HepG2 (cell line): ENCODE data around the gene PPP2R5B. TPM values are rescaled to one million over a fixed set of nuclear protein-coding genes. Genes with fewer than 3 reads are reported as not detected.

ENCODE experiments used
- BCL6 ChIP-seq: IDR thresholded peaks from 2 replicates; pipeline ENCODE4 v1.6.1; 2016; ENCODE audit warnings: missing genetic modification reagents, missing compliant biosample characterization
- HES4 ChIP-seq: sonication (generic); formaldehyde crosslinking; IDR thresholded peaks from 2 replicates; pipeline ENCODE4 v1.9.0; 2021; ENCODE audit warnings: mild to moderate bottlenecking, missing genetic modification reagents, borderline replicate concordance
- HNRNPK ChIP-seq: fragments of 200-400 bp; formaldehyde crosslinking; IDR thresholded peaks from 2 replicates; pipeline ENCODE4 v1.6.1; 2018; ENCODE audit warnings: low read length, low read depth, moderate library complexity, mild to moderate bottlenecking; ENCODE audit not compliant: poor library complexity, severe bottlenecking
- LCORL ChIP-seq, 2 experiments: fragments of 450-650 bp in 1 of 2; sonication (generic) in 1 of 2; formaldehyde crosslinking in 1 of 2; IDR thresholded peaks; 2 replicates each; pipeline versions ENCODE4 v1.5.0 to v1.6.1; 2017 to 2020; ENCODE audit warnings: antibody characterized with exemption in 1 of 2, missing genetic modification reagents in 1 of 2
- MED1 ChIP-seq: sonication (generic); formaldehyde crosslinking; IDR thresholded peaks from 2 replicates; pipeline ENCODE4 v1.4.0; 2020; ENCODE audit warnings: missing genetic modification reagents
- NFKB2 ChIP-seq: sonication (generic); formaldehyde crosslinking; IDR thresholded peaks from 2 replicates; pipeline ENCODE4 v1.4.0; 2020; ENCODE audit warnings: missing genetic modification reagents, borderline replicate concordance
- SOX5 ChIP-seq: IDR thresholded peaks from 2 replicates; pipeline ENCODE4 v1.6.1; 2016; ENCODE audit warnings: borderline replicate concordance
- TGIF2 ChIP-seq: IDR thresholded peaks from 2 replicates; pipeline ENCODE4 v1.6.1; 2016; ENCODE audit warnings: control low read depth, missing compliant biosample characterization
- ZBTB37 ChIP-seq: sonication (generic); formaldehyde crosslinking; IDR thresholded peaks from 2 replicates; pipeline ENCODE4 v1.4.0; 2020; ENCODE audit warnings: mild to moderate bottlenecking, missing genetic modification reagents
- ZMYM2 ChIP-seq: sonication (generic); formaldehyde crosslinking; IDR thresholded peaks from 2 replicates; pipeline ENCODE4 v1.8.0; 2022; ENCODE audit warnings: mild to moderate bottlenecking, missing genetic modification reagents
- ZNF281 ChIP-seq: sonication (generic); formaldehyde crosslinking; IDR thresholded peaks from 2 replicates; pipeline ENCODE4 v1.4.0; 2020; ENCODE audit warnings: missing genetic modification reagents, borderline replicate concordance
- ZNF510 ChIP-seq: sonication (generic); formaldehyde crosslinking; IDR thresholded peaks from 2 replicates; pipeline ENCODE4 v1.4.0; 2020; ENCODE audit warnings: low read depth, mild to moderate bottlenecking, missing genetic modification reagents
- ZNF512B ChIP-seq: sonication (generic); formaldehyde crosslinking; IDR thresholded peaks from 2 replicates; pipeline ENCODE4 v1.5.1; 2020; ENCODE audit warnings: missing genetic modification reagents, mild to moderate bottlenecking, borderline replicate concordance
- ZNF543 ChIP-seq: sonication (generic); formaldehyde crosslinking; IDR thresholded peaks from 2 replicates; pipeline ENCODE4 v1.4.0; 2020; ENCODE audit warnings: mild to moderate bottlenecking, missing genetic modification reagents
- ZNF597 ChIP-seq: sonication (generic); formaldehyde crosslinking; IDR thresholded peaks from 2 replicates; pipeline ENCODE4 v1.5.0; 2020; ENCODE audit warnings: missing genetic modification reagents
- ZNF678 ChIP-seq: sonication (generic); formaldehyde crosslinking; IDR thresholded peaks from 2 replicates; pipeline ENCODE4 v1.4.0; 2020; ENCODE audit warnings: mild to moderate bottlenecking, missing genetic modification reagents
- ZNF775 ChIP-seq: sonication (generic); formaldehyde crosslinking; IDR thresholded peaks from 2 replicates; pipeline ENCODE4 v1.4.0; 2020; ENCODE audit warnings: missing genetic modification reagents, mild to moderate bottlenecking, moderate library complexity, borderline replicate concordance
- ZNF784 ChIP-seq: sonication (generic); formaldehyde crosslinking; IDR thresholded peaks from 2 replicates; pipeline ENCODE4 v1.5.1; 2020; ENCODE audit warnings: missing genetic modification reagents, mild to moderate bottlenecking, borderline replicate concordance
- ZSCAN9 ChIP-seq: IDR thresholded peaks from 2 replicates; pipeline ENCODE4 v1.6.1; 2016; ENCODE audit warnings: borderline replicate concordance
- polyA plus RNA-seq, 8 experiments: library from polyadenylated mRNA; depleted of rRNA in 3 of 8; stranded (reverse) in 7 of 8; unstranded in 1 of 8; fragments of >200 nt; fragmentation: Illumina TruSeq in 4 of 8; extraction: Trizol in 4 of 8; gene quantifications; 2 replicates each; pipeline versions ENCODE4 v1.2.1 to v1.2.3, GENCODE V29; 2011 to 2016; ENCODE audit warnings: low read depth in 4 of 8, missing spikeins in 1 of 8, mixed read lengths in 1 of 8; ENCODE audit not compliant: insufficient read depth in 1 of 8
- total RNA-seq, 5 experiments: library from RNA; depleted of rRNA; stranded (reverse); fragments of >200 nt; fragmentation: Illumina TruSeq; extraction: Trizol; gene quantifications; 2 replicates each; pipeline ENCODE4 v1.2.3, GENCODE V29; 2016; ENCODE audit warnings: low read depth in 1 of 5

The PPP2R5B gene
- total and polyA plus RNA-seq, 2 of the 13 experiments (the other 11 are each of a cell fraction or from before 2014, with no cell fraction given): 2.3 to 8.3 TPM

GRCh38 chr11:64934682-64935358, 10.3 kb downstream of the PPP2R5B start (continued):
- TF ChIP-seq ZNF281 (CRISPR knock-in tag) (no peak), SOX5 (no peak), TGIF2 (CRISPR knock-in tag) (peak; percentile 66; the same call in 1 of the 2 replicates), ZNF678 (CRISPR knock-in tag) (no peak), ZNF597 (CRISPR knock-in tag) (no peak), ZMYM2 (CRISPR knock-in tag) (no peak), ZSCAN9 (CRISPR knock-in tag) (no peak), MED1 (CRISPR knock-in tag) (peak; percentile 51; the same call in 1 of the 2 replicates), ZNF512B (CRISPR knock-in tag) (no peak), ZNF784 (CRISPR knock-in tag) (no peak), HES4 (peak; percentile 36; the same call in 1 of the 2 replicates), NFKB2 (CRISPR knock-in tag) (peak; percentile 83; the same call in 1 of the 2 replicates), ZNF510 (no peak), BCL6 (CRISPR knock-in tag) (no peak), ZBTB37 (CRISPR knock-in tag) (no peak), ZNF543 (CRISPR knock-in tag) (no peak), HNRNPK (no peak), ZNF775 (CRISPR knock-in tag) (no peak), LCORL (IDR thresholded peaks at IDR 0.05) (no peak), LCORL (CRISPR knock-in tag; IDR thresholded peaks at IDR 0.05) (peak; percentile 70)
